ENCODE data around the gene KCTD6.
"Not testable (repeated sequence)": the region's sequence is repeated elsewhere in the genome, so short reads cannot be mapped to it uniquely, and the experiment has no call there.

Gene KCTD6

GRCh38 chr3:58527440-58527839 is 35.5 kb downstream of the KCTD6 start:
- not testable (repeated sequence) for H3K9ac ChIP-seq (ENCODE audit: low read length); H3K4me3 ChIP-seq (ENCODE audit: low read depth, low read length); H3K36me3 ChIP-seq (ENCODE audit: control insufficient read depth, insufficient read depth, low read length); H3K9me3 ChIP-seq (ENCODE audit: control insufficient read depth, insufficient read depth, low read depth, low read length); H3K27ac ChIP-seq (ENCODE audit: low read depth, low read length); H3K27me3 ChIP-seq (ENCODE audit: control insufficient read depth, insufficient read depth, low read length)
- H3K4me1 ChIP-seq (ENCODE audit: control insufficient read depth, insufficient read depth, low read length) = peaks cover 28% of the 10 kb centered on the region

- Histone ChIP-seq H3K27me3 (ENCODE audit: control insufficient read depth, insufficient read depth, low read length) (no peaks in the 10 kb centered on the region), H3K27ac (ENCODE audit: low read depth, low read length) (no peak overlapping the region), H3K4me1 (ENCODE audit: control insufficient read depth, insufficient read depth, low read length) (peaks cover 26% of the 10 kb centered on the region), H3K9ac (ENCODE audit: low read length) (no peak overlapping the region), H3K4me3 (ENCODE audit: low read depth, low read length) (no peak overlapping the region), H3K36me3 (ENCODE audit: control insufficient read depth, insufficient read depth, low read length) (no peaks in the 10 kb centered on the region), H3K9me3 (ENCODE audit: control insufficient read depth, insufficient read depth, low read depth, low read length) (no peaks in the 10 kb centered on the region)
These were observed 36.7 kb downstream of the KCTD6 start for GRCh38 chr3:58528629-58529028.

DNA sequence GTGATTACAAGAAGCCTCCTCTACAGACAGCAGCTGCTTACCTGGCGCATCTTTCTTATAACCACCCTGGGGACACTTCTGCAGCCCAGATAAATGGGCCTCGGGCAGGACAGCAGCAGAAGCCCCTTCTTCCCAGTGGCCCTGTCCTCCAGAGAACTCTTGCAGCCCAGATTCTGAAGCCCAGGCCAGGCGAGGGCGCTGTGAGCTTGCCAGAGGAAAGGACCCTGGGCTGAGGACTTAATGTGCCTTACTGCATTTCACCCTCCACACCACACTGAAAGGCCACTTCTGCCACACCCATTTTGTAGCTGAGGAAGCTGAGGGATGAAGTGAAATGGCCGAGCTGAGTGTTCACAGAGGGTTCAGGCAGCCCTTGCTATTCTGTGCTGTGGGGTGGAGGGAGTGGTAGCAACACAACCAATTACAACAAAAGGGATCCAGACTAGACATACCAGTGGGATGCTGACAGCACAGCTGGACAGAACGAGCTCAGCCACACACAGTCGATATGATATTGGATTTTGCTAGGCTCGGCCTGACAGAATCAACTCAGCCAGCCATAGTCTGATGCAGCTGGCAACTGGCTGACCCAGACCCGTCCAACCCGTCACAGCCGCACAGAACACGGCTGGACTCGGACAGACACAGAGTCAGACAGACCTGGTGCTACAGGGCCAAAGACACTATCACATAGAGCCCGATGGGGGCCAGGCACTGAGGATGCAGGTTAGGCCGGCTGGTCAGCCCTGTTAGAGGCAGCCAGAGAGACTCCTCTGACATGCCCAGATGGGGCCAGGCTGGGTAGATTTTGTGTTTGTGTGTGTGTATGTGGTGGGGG is 37.8 kb downstream of the KCTD6 start:
- peaks cover 21% of the 10 kb centered on the region for H3K4me1 ChIP-seq (ENCODE audit: control insufficient read depth, insufficient read depth, low read length)
- H3K36me3 ChIP-seq (ENCODE audit: control insufficient read depth, insufficient read depth, low read length) = no peaks in the 10 kb centered on the region
- H3K27ac ChIP-seq (ENCODE audit: low read depth, low read length) = no peak overlapping the region
- no peaks in the 10 kb centered on the region for H3K27me3 ChIP-seq (ENCODE audit: control insufficient read depth, insufficient read depth, low read length)
- H3K9ac ChIP-seq (ENCODE audit: low read length) = no peak overlapping the region
- H3K4me3 ChIP-seq (ENCODE audit: low read depth, low read length) = no peak overlapping the region
- no peaks in the 10 kb centered on the region for H3K9me3 ChIP-seq (ENCODE audit: control insufficient read depth, insufficient read depth, low read depth, low read length)

- no peaks in the 10 kb centered on the region for H3K9me3 ChIP-seq (ENCODE audit: control insufficient read depth, insufficient read depth, low read depth, low read length)
- H3K4me1 ChIP-seq (ENCODE audit: control insufficient read depth, insufficient read depth, low read length) = peaks cover 21% of the 10 kb centered on the region
- no peak overlapping the region for H3K9ac ChIP-seq (ENCODE audit: low read length)
- H3K27ac ChIP-seq (ENCODE audit: low read depth, low read length) = no peak overlapping the region
- no peaks in the 10 kb centered on the region for H3K36me3 ChIP-seq (ENCODE audit: control insufficient read depth, insufficient read depth, low read length)
- H3K27me3 ChIP-seq (ENCODE audit: control insufficient read depth, insufficient read depth, low read length) = no peaks in the 10 kb centered on the region
- no peak overlapping the region for H3K4me3 ChIP-seq (ENCODE audit: low read depth, low read length)
These were observed 38.5 kb downstream of the KCTD6 start for GRCh38 chr3:58530354-58530865.

- Histone ChIP-seq H3K9me3 (ENCODE audit: control insufficient read depth, insufficient read depth, low read depth, low read length) (no peaks in the 10 kb centered on the region), H3K4me1 (ENCODE audit: control insufficient read depth, insufficient read depth, low read length) (peaks cover 24% of the 10 kb centered on the region), H3K4me3 (ENCODE audit: low read depth, low read length) (no peak overlapping the region), H3K36me3 (ENCODE audit: control insufficient read depth, insufficient read depth, low read length) (no peaks in the 10 kb centered on the region), H3K9ac (ENCODE audit: low read length) (no peak overlapping the region), H3K27me3 (ENCODE audit: control insufficient read depth, insufficient read depth, low read length) (no peaks in the 10 kb centered on the region), H3K27ac (ENCODE audit: low read depth, low read length) (no peak overlapping the region)
These were observed 39.7 kb downstream of the KCTD6 start for GRCh38 chr3:58531555-58531954.

GRCh38 chr3:58531956-58532355 is 40.1 kb downstream of the KCTD6 start:
- Histone ChIP-seq H3K27ac (ENCODE audit: low read depth, low read length) (no peak overlapping the region), H3K4me3 (ENCODE audit: low read depth, low read length) (no peak overlapping the region), H3K9ac (ENCODE audit: low read length) (no peak overlapping the region), H3K9me3 (ENCODE audit: control insufficient read depth, insufficient read depth, low read depth, low read length) (no peaks in the 10 kb centered on the region), H3K27me3 (ENCODE audit: control insufficient read depth, insufficient read depth, low read length) (no peaks in the 10 kb centered on the region), H3K36me3 (ENCODE audit: control insufficient read depth, insufficient read depth, low read length) (no peaks in the 10 kb centered on the region), H3K4me1 (ENCODE audit: control insufficient read depth, insufficient read depth, low read length) (peaks cover 27% of the 10 kb centered on the region)

DNA sequence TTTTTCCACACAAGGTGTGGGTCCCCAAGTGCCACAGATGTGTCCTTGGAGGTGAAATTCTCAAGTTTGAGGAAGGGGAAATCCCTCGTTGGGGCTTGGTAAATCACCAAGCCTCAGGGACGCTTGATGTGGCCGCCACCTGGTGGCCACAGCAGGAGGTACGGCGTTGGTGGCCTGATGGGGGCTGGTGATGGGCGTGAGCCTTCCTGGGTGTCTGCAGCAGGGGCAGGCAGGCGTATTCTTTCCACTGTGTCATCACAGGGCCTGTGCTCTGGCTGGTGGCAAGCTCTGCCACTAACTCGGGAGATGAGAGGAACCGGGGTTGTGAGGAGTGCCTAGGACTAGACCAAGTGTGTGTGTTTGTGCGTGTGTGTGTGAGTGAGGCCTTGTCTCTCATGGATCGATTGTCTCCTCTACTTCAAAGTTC is 40.9 kb downstream of the KCTD6 start:
- H3K9ac ChIP-seq (ENCODE audit: low read length) = no peak overlapping the region

GRCh38 chr3:58534592-58535494 is 42.9 kb downstream of the KCTD6 start:
- Histone ChIP-seq H3K27me3 (ENCODE audit: control insufficient read depth, insufficient read depth, low read length) (no peaks in the 10 kb centered on the region), H3K9ac (ENCODE audit: low read length) (no peak overlapping the region), H3K9me3 (ENCODE audit: control insufficient read depth, insufficient read depth, low read depth, low read length) (no peaks in the 10 kb centered on the region), H3K36me3 (ENCODE audit: control insufficient read depth, insufficient read depth, low read length) (no peaks in the 10 kb centered on the region), H3K4me3 (ENCODE audit: low read depth, low read length) (no peak overlapping the region), H3K27ac (ENCODE audit: low read depth, low read length) (no peak overlapping the region), H3K4me1 (ENCODE audit: control insufficient read depth, insufficient read depth, low read length) (peaks cover 22% of the 10 kb centered on the region)

More for the DNA sequence above, 40.9 kb downstream of the KCTD6 start:
- H3K4me1 ChIP-seq (ENCODE audit: control insufficient read depth, insufficient read depth, low read length) = peaks cover 27% of the 10 kb centered on the region
- H3K36me3 ChIP-seq (ENCODE audit: control insufficient read depth, insufficient read depth, low read length) = no peaks in the 10 kb centered on the region
- no peaks in the 10 kb centered on the region for H3K9me3 ChIP-seq (ENCODE audit: control insufficient read depth, insufficient read depth, low read depth, low read length)
- H3K4me3 ChIP-seq (ENCODE audit: low read depth, low read length) = no peak overlapping the region
- H3K27me3 ChIP-seq (ENCODE audit: control insufficient read depth, insufficient read depth, low read length) = no peaks in the 10 kb centered on the region
- no peak overlapping the region for H3K27ac ChIP-seq (ENCODE audit: low read depth, low read length)

DNA sequence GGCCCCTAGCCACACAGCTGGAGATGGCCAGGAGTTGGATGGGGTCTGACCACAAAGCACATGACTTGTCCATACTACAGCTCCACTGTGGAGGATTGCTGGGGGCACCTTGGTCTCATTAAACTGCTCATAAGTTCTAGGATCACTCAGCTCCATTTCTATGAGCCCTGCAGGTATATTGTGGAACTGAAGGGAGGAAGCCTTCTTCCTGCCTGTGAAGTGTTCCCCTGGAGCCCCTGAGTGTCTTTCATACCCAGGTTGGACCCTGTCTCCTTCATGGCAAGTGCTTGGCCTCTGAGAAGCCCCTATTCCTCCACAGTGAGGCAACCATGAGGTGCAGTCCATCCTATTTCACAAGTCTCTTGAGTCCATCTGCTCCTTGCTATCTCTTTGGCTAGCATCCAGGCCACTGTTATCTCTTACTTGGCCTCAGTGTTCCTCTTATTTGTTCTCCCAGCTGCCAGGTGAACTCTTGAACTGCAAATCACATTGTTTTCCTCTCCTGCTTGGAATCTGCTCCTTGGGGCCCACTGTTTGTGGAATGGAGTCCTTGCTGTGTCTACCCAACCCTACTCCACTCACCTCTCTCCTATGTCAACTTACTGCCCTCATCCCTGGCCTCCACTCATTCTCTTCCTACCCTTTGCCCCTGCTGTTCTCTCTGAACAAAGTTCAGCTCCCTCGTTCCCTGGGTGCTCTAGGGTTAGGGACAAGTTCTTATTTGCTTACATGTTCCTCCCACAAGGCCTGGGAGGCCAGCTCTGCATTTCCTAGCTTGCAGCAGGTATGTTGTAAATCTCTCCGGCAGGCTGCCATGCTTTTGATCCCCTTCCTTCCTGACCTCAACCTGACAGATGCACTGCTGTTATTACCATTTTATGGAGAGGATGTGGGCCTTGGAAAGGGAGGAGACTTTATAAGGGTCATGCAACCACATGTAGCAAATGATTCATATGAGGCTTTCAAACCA is 43.9 kb downstream of the KCTD6 start:
- no peak overlapping the region for H3K4me3 ChIP-seq (ENCODE audit: low read depth, low read length)
- H3K9ac ChIP-seq (ENCODE audit: low read length) = no peak overlapping the region
- no peaks in the 10 kb centered on the region for H3K27me3 ChIP-seq (ENCODE audit: control insufficient read depth, insufficient read depth, low read length)
- H3K4me1 ChIP-seq (ENCODE audit: control insufficient read depth, insufficient read depth, low read length) = peaks cover 21% of the 10 kb centered on the region
- no peaks in the 10 kb centered on the region for H3K9me3 ChIP-seq (ENCODE audit: control insufficient read depth, insufficient read depth, low read depth, low read length)
- no peak overlapping the region for H3K27ac ChIP-seq (ENCODE audit: low read depth, low read length)
- H3K36me3 ChIP-seq (ENCODE audit: control insufficient read depth, insufficient read depth, low read length) = no peaks in the 10 kb centered on the region
